Measurements from ENCODE around the gene A2M.

A2M gene

DNA sequence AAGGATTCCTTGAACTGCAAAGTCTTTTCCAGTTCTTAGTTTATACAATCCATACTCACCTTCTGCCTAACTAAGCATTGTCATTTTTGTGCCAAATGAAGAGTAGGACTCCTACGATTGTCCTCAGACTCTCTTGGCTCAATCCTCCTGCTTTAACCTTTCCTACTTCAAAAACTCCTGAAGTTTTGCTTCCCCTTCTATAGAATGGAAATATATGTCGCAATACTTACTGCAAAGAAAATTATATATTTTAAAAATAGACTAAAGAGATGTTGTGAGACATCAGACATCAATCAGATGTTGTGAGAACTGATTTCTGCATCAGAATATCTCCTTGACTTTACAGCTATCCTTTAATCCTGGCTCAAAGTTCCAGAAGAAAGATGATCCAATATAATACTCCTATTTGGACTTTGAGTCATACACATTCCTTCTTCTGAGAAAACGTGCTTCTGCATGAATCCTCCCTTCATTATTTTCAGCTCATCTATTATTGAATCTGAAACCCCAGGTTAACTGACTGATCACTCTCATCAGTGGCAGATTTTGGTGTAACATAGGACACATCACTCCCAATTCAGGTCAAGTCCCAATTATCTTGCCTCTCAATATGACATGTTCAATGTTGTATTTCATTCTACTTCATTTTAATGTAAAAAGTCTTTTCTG, 48.8 kb downstream of the A2M start:
- no peaks in the 10 kb centered on the region for H3K36me3 ChIP-seq (ENCODE audit: control insufficient read depth in 2 of 2, insufficient read depth in 1 of 2, low read length in 2 of 2)
- TF ChIP-seq ZNF114 (tag by site-specific recombination; IDR thresholded peaks at IDR 0.05) (no peak), ZNF48 (tag by site-specific recombination; IDR thresholded peaks at IDR 0.05) (no peak), ZNF24 (tag by site-specific recombination; IDR thresholded peaks at IDR 0.05) (no peak), ZNF561 (tag by site-specific recombination; IDR thresholded peaks at IDR 0.05; ENCODE audit: borderline replicate concordance) (no peak), GFI1B (tag by site-specific recombination; IDR thresholded peaks at IDR 0.05) (no peak), SP2 (tag by site-specific recombination; IDR thresholded peaks at IDR 0.05) (no peak), ZNF530 (tag by site-specific recombination; IDR thresholded peaks at IDR 0.05; ENCODE audit: low read depth) (no peak), ZNF169 (tag by site-specific recombination; IDR thresholded peaks at IDR 0.05) (no peak), YY2 (tag by site-specific recombination; IDR thresholded peaks at IDR 0.05) (no peak), ZSCAN16 (tag by site-specific recombination; IDR thresholded peaks at IDR 0.05) (no peak), GLI2 (tag by site-specific recombination; IDR thresholded peaks at IDR 0.05; ENCODE audit: borderline replicate concordance, low read depth) (no peak), BCL11B (tag by site-specific recombination; IDR thresholded peaks at IDR 0.05; ENCODE audit: low read depth) (no peak), ZNF768 (tag by site-specific recombination; IDR thresholded peaks at IDR 0.05) (no peak), ZNF785 (tag by site-specific recombination; IDR thresholded peaks at IDR 0.05) (no peak), ZNF214 (tag by site-specific recombination; IDR thresholded peaks at IDR 0.05; ENCODE audit: borderline replicate concordance) (no peak)
- TF ChIP-seq, protein P1, sequence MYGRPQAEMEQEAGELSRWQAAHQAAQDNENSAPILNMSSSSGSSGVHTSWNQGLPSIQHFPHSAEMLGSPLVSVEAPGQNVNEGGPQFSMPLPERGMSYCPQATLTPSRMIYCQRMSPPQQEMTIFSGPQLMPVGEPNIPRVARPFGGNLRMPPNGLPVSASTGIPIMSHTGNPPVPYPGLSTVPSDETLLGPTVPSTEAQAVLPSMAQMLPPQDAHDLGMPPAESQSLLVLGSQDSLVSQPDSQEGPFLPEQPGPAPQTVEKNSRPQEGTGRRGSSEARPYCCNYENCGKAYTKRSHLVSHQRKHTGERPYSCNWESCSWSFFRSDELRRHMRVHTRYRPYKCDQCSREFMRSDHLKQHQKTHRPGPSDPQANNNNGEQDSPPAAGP (tag by site-specific recombination; IDR thresholded peaks at IDR 0.05), result no peak
- TF ChIP-seq, protein P2, sequence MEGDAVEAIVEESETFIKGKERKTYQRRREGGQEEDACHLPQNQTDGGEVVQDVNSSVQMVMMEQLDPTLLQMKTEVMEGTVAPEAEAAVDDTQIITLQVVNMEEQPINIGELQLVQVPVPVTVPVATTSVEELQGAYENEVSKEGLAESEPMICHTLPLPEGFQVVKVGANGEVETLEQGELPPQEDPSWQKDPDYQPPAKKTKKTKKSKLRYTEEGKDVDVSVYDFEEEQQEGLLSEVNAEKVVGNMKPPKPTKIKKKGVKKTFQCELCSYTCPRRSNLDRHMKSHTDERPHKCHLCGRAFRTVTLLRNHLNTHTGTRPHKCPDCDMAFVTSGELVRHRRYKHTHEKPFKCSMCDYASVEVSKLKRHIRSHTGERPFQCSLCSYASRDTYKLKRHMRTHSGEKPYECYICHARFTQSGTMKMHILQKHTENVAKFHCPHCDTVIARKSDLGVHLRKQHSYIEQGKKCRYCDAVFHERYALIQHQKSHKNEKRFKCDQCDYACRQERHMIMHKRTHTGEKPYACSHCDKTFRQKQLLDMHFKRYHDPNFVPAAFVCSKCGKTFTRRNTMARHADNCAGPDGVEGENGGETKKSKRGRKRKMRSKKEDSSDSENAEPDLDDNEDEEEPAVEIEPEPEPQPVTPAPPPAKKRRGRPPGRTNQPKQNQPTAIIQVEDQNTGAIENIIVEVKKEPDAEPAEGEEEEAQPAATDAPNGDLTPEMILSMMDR (tag by site-specific recombination; IDR thresholded peaks at IDR 0.05), result no peak
- TF ChIP-seq, protein P3, sequence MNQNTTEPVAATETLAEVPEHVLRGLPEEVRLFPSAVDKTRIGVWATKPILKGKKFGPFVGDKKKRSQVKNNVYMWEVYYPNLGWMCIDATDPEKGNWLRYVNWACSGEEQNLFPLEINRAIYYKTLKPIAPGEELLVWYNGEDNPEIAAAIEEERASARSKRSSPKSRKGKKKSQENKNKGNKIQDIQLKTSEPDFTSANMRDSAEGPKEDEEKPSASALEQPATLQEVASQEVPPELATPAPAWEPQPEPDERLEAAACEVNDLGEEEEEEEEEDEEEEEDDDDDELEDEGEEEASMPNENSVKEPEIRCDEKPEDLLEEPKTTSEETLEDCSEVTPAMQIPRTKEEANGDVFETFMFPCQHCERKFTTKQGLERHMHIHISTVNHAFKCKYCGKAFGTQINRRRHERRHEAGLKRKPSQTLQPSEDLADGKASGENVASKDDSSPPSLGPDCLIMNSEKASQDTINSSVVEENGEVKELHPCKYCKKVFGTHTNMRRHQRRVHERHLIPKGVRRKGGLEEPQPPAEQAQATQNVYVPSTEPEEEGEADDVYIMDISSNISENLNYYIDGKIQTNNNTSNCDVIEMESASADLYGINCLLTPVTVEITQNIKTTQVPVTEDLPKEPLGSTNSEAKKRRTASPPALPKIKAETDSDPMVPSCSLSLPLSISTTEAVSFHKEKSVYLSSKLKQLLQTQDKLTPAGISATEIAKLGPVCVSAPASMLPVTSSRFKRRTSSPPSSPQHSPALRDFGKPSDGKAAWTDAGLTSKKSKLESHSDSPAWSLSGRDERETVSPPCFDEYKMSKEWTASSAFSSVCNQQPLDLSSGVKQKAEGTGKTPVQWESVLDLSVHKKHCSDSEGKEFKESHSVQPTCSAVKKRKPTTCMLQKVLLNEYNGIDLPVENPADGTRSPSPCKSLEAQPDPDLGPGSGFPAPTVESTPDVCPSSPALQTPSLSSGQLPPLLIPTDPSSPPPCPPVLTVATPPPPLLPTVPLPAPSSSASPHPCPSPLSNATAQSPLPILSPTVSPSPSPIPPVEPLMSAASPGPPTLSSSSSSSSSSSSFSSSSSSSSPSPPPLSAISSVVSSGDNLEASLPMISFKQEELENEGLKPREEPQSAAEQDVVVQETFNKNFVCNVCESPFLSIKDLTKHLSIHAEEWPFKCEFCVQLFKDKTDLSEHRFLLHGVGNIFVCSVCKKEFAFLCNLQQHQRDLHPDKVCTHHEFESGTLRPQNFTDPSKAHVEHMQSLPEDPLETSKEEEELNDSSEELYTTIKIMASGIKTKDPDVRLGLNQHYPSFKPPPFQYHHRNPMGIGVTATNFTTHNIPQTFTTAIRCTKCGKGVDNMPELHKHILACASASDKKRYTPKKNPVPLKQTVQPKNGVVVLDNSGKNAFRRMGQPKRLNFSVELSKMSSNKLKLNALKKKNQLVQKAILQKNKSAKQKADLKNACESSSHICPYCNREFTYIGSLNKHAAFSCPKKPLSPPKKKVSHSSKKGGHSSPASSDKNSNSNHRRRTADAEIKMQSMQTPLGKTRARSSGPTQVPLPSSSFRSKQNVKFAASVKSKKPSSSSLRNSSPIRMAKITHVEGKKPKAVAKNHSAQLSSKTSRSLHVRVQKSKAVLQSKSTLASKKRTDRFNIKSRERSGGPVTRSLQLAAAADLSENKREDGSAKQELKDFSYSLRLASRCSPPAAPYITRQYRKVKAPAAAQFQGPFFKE (tag by site-specific recombination; IDR thresholded peaks at IDR 0.05; ENCODE audit: borderline replicate concordance), result no peak
- no peak overlapping the region for H3K4me3 ChIP-seq (ENCODE audit: low read depth, low read length)
- ChIA-PET POLR2A (no interaction called here), CTCF (interaction anchor here (0.6 to 2.0 kb wide), 2 partner anchors 17 to 242 kb away, joined by 3 to 8 read pairs; no protein-coding TSS in a partner anchor)
- H3K4me1 ChIP-seq (ENCODE audit: control insufficient read depth, insufficient read depth, low read length), result peaks cover 5% of the 10 kb centered on the region
- H3K27ac ChIP-seq (ENCODE audit: extremely low read depth, low read depth, low read length), result no peak overlapping the region
- H3K9me3 ChIP-seq (ENCODE audit: control insufficient read depth, insufficient read depth, low read depth, low read length), result no peaks in the 10 kb centered on the region

Data from HEK293 (cell line).